Mesothelial cell of epicardium (in vitro differentiated cells): ENCODE measurements around the gene RIN1. TPM values are rescaled to one million over a fixed set of nuclear protein-coding genes. Genes with fewer than 3 reads are reported as not detected.
"Not testable (repeated sequence)": the region's sequence is repeated elsewhere in the genome, so short reads cannot be mapped to it uniquely, and the experiment has no call there.

Experiments used
- DNase-seq, 2 experiments: peaks; one replicate each; pipeline ENCODE4 v3.0.0; 2021; ENCODE audit warnings: low spot score in 2 of 2; ENCODE audit not compliant: unreplicated experiment in 2 of 2
- H3K27ac Mint-ChIP-seq: 2 replicates; pipeline ENCODE4 v1.8.0; 2021; ENCODE audit warnings: mixed read lengths
- H3K27me3 Mint-ChIP-seq: 2 replicates; pipeline ENCODE4 v1.8.0; 2021; ENCODE audit warnings: low read depth, mixed read lengths
- H3K36me3 Mint-ChIP-seq: 2 replicates; pipeline ENCODE4 v1.8.0; 2021; ENCODE audit warnings: mixed read lengths
- H3K4me1 Mint-ChIP-seq: 2 replicates; pipeline ENCODE4 v1.8.0; 2021; ENCODE audit warnings: mixed read lengths
- H3K4me3 Mint-ChIP-seq: 2 replicates; pipeline ENCODE4 v1.8.0; 2021; ENCODE audit warnings: mild to moderate bottlenecking, moderate library complexity, mixed read lengths
- H3K9me3 Mint-ChIP-seq: 2 replicates; pipeline ENCODE4 v1.8.0; 2021; ENCODE audit warnings: mixed read lengths
- total RNA-seq: library from RNA; stranded (reverse); gene quantifications from 3 replicates; pipeline ENCODE4 v1.2.1, GENCODE V29; 2021
- TF ChIP-seq, protein P1 (sequence below): fragments of 200-600 bp; sonication (generic); IDR thresholded peaks from one replicate; pipeline ENCODE4 v1.5.0; 2021; ENCODE audit warnings: antibody characterized with exemption; ENCODE audit not compliant: unreplicated experiment

Gene RIN1, protein sequence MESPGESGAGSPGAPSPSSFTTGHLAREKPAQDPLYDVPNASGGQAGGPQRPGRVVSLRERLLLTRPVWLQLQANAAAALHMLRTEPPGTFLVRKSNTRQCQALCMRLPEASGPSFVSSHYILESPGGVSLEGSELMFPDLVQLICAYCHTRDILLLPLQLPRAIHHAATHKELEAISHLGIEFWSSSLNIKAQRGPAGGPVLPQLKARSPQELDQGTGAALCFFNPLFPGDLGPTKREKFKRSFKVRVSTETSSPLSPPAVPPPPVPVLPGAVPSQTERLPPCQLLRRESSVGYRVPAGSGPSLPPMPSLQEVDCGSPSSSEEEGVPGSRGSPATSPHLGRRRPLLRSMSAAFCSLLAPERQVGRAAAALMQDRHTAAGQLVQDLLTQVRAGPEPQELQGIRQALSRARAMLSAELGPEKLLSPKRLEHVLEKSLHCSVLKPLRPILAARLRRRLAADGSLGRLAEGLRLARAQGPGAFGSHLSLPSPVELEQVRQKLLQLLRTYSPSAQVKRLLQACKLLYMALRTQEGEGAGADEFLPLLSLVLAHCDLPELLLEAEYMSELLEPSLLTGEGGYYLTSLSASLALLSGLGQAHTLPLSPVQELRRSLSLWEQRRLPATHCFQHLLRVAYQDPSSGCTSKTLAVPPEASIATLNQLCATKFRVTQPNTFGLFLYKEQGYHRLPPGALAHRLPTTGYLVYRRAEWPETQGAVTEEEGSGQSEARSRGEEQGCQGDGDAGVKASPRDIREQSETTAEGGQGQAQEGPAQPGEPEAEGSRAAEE
- 6.7 to 7.1 TPM (median 7.0 TPM) in 3 replicates for total RNA-seq

DNA sequence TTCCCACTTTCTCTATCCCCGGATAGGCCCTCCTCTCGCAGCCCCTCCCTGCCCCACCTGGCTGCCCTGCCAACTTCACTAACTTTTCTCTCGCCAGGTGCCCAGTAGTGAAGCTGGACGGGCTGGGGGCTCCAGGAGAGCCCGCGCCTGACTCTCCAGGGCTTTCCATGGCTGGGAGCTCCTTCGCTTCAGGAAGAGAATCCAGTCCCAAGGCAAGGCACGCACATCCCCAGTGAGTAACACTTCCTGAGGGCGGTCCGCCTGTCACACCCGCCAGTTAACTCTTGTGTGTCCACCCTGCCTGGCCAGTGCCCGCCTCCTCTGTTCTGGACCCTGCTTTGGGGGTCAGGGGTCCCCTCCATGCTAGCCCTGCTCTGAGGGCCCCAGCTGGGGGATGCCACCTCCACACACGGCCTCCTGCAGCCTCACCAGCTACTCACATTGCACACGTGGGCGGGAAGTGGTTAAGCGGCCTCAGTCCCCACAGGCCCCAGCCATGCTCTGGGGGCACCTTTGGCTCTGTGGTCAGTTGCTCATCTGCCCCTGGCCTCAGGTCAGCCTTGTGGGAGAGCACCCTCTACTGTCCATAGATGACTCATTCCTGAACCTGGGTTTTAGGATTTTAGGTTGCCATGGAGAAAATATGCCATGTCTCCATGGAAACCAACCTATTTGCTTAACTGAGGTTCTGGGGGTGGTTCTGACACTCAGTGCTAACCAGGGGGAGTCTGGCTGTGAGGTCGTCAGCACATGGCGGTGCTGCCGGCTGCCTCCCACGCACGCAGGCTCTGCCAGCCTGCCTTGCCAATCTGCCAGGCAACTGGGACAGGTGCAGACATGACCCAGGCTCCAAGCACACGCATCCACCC, at the start of gene RIN1:
RIN1 (minus strand) TSS at position 201 of the 869 bp plus-strand sequence; CDS start at position 169, 32 bp downstream.
- no peak for DNase-seq
- Mint-ChIP-seq H3K9me3 (no peaks in the 10 kb centered on the region), H3K27me3 (peaks cover 7% of the 10 kb centered on the region), H3K4me3 (peak within 1 kb of the TSS; percentile 93), H3K4me1 (peaks cover 15% of the 10 kb centered on the region), H3K27ac (peak within 1 kb of the TSS; percentile 94), H3K36me3 (peaks cover 2% of the 10 kb centered on the region)
- TF ChIP-seq, protein P1, sequence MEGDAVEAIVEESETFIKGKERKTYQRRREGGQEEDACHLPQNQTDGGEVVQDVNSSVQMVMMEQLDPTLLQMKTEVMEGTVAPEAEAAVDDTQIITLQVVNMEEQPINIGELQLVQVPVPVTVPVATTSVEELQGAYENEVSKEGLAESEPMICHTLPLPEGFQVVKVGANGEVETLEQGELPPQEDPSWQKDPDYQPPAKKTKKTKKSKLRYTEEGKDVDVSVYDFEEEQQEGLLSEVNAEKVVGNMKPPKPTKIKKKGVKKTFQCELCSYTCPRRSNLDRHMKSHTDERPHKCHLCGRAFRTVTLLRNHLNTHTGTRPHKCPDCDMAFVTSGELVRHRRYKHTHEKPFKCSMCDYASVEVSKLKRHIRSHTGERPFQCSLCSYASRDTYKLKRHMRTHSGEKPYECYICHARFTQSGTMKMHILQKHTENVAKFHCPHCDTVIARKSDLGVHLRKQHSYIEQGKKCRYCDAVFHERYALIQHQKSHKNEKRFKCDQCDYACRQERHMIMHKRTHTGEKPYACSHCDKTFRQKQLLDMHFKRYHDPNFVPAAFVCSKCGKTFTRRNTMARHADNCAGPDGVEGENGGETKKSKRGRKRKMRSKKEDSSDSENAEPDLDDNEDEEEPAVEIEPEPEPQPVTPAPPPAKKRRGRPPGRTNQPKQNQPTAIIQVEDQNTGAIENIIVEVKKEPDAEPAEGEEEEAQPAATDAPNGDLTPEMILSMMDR = no peak

DNA sequence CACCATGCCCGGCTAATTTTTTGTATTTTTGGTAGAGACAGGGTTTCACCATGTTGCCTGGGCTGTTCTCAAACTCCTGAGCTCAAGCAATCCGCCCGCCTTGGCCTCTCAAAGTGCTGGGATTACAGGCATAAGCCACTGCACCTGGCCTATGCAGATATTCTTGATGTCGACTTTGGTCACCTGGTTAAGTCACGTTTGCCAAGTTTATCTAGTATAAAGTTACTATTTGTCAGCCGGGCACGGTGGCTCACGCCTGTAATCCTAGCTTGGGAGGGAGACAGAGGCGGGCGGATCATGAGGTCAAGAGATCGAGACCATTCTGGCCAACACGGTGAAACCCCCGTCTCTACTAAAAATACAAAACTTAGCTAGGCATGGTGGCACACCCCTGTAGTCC, 48.1 kb upstream of the RIN1 start:
- H3K36me3 Mint-ChIP-seq, DNase-seq, H3K4me3 Mint-ChIP-seq, H3K27ac Mint-ChIP-seq, H3K4me1 Mint-ChIP-seq, H3K27me3 Mint-ChIP-seq, H3K9me3 Mint-ChIP-seq: not testable (repeated sequence)

DNA sequence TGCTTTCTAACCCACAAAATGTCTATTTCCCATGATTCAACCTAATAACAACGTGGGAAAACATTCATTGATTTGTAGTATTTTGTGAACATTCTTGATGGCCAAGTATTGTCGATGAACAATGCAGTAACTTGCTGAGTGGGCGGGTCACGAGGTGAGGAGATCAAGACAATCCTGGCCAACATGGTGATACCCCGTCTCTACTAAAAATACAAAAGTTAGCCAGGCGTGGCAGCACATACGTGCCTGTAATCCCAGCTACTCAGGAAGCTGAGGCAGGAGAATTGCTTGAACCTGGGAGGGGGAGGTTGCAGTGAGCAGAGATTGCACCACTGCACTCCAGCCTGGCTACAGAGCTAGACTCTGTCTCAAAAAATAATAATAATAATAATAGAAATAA, 44.0 kb upstream of the RIN1 start:
- H3K4me3 Mint-ChIP-seq, H3K36me3 Mint-ChIP-seq, H3K27me3 Mint-ChIP-seq, H3K4me1 Mint-ChIP-seq, H3K27ac Mint-ChIP-seq, DNase-seq, H3K9me3 Mint-ChIP-seq: not testable (repeated sequence)

DNA sequence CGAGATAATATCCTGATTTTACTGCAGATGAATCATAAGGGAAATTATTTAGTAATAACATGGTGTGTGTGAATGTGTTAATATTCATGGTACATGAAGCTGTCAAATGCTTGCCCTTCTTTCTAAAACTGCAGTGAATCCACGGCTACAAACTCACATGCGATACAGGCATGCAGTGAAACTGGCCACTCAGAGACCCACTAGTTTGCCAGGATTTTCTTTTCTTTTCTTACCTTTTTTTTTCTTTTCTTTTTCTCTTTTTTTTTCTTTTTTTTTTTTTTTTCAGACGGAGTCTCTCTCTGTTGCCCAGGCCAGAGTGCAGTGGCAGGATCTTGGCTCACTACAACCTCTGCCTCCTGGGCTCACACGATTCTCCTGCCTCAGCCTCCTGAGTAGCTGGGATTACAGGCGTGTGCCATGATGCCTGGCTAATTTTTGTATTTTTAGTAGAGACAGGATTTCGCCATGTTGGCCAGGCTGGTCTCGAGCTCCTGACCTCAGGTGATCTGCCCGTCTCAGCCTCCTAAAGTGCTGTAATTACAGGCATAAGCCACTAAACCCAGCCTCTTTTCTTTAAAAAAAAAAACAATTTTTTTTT, 37.6 kb upstream of the RIN1 start:
- H3K36me3 Mint-ChIP-seq, H3K27me3 Mint-ChIP-seq, H3K9me3 Mint-ChIP-seq, DNase-seq, H3K4me3 Mint-ChIP-seq: not testable (repeated sequence)
- peaks cover 21% of the 10 kb centered on the region for H3K4me1 Mint-ChIP-seq
- peak overlapping the region; percentile 68 for H3K27ac Mint-ChIP-seq

DNA sequence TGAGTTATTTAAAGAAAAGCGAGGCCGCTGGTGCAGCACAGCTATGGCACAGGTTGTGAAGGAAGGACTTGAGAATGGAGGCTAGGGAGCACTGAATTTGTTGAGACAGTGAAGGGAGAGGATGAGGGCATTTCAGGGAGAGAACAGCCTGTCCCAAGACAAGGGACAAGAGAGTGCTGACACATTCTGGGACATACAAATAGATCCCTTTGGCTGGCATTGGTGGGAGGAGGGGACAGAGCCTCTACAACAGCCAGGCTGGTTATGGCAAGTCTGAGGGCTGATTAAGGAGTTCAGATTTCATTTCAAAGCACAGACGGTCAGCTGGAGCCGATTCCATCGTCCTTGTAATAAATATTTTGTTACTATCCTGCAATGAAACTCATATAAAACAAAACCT, 37.0 kb upstream of the RIN1 start:
- Mint-ChIP-seq H3K36me3 (no peaks in the 10 kb centered on the region), H3K4me1 (peaks cover 21% of the 10 kb centered on the region), H3K9me3 (no peaks in the 10 kb centered on the region), H3K27me3 (peaks cover 1% of the 10 kb centered on the region), H3K4me3 (no peak overlapping the region), H3K27ac (peak overlapping the region; percentile 68)
- no peak for DNase-seq
- TF ChIP-seq, protein P1 = no peak

DNA sequence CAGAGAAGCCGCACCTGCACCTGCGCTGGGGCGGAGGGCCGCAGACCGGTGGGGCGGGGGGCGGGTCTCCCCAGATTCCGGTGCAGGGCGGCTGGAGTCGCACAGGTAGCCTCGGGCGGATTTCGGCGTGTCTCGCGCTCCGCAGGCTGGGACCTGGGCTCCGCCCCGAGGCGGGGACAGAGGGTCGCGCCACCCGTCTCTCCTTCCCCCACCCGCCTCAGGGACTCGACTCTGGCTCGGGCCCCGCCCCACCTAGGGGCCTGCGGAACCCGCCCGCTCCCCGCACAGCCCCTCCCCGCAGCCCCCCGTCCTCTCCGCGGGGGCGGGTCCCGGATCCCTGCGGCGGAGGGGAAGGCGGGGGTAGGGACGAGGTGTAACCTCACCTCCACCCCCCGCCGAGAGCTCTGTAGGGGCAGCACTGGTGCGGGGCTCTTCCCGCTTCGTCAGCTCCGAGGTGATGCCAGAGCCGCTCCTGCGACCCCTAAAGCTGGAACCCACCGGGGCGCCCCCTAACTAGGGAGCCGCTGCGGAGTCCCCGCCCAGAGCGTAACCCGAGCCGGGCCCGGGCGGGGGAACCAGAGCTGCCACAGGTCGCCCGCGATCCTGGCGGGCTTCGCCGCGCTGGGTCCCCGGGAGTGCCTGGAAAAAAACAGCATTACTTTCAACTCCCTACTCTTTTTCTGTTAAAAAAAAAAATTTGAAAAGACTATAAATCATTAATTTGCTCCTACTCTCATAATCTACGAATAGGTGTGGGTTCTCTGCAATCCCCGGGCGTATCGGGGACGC, 35.6 kb upstream of the RIN1 start, which contains the start of gene SLC29A2:
SLC29A2 (minus strand) TSS at position 134 of the 789 bp plus-strand sequence. CDS start 169 bp downstream, outside the sequence.
- peaks cover 21% of the 10 kb centered on the region for H3K4me1 Mint-ChIP-seq
- TF ChIP-seq, protein P1 = no peak
- H3K36me3 Mint-ChIP-seq = peaks cover 2% of the 10 kb centered on the region
- peak within 1 kb of the TSS; percentile 88 for H3K4me3 Mint-ChIP-seq
- H3K9me3 Mint-ChIP-seq = no peaks in the 10 kb centered on the region
- DNase-seq = peak; percentile 82 to 88
- no peaks in the 10 kb centered on the region for H3K27me3 Mint-ChIP-seq
- H3K27ac Mint-ChIP-seq = peak within 1 kb of the TSS; percentile 96
